PFSK-1 (cell line): ENCODE measurements around the gene PUS1.

Experiments
- POLR2AphosphoS5 ChIP-seq: IDR thresholded peaks from 2 replicates; pipeline ENCODE4 v1.6.1; 2012; ENCODE audit warnings: low read depth, mild to moderate bottlenecking, control low read depth, low read length, moderate library complexity
- SIN3A ChIP-seq: IDR thresholded peaks from 2 replicates; pipeline ENCODE4 v1.6.1; 2012; ENCODE audit warnings: mild to moderate bottlenecking, low read length, moderate library complexity, borderline replicate concordance; ENCODE audit not compliant: insufficient read depth
- TF ChIP-seq, protein P1 (sequence below), 2 experiments: IDR thresholded peaks; 2 replicates each; pipeline versions ENCODE4 v1.6.1 to v1.8.0; 2011 to 2012; ENCODE audit warnings: low read depth in 2 of 2, low read length in 2 of 2, control low read depth in 1 of 2, inconsistent platforms in 1 of 2, mild to moderate bottlenecking in 1 of 2, moderate library complexity in 1 of 2; ENCODE audit not compliant: insufficient read depth in 1 of 2

DNA sequence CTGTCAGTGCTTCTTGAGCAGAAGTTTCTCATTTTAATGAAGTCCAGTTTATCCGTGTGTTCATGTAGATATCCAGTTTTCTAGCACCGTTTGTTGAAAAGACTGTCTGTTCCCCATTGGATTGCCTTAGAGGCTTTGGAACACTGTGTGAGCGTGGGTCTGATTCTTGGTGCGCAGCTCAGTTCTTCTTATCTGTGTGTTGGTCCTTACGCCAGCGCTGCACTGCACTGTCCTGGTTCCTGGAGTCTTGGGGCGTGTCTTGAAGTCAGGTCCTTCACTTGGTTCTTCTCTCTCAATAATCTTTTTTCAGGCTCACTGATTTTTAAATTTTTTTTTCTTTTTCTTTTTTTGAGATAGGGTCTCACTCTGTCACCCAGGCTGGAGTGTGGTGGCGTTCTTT, 46.2 kb downstream of the PUS1 start:
- TF ChIP-seq, protein P1, sequence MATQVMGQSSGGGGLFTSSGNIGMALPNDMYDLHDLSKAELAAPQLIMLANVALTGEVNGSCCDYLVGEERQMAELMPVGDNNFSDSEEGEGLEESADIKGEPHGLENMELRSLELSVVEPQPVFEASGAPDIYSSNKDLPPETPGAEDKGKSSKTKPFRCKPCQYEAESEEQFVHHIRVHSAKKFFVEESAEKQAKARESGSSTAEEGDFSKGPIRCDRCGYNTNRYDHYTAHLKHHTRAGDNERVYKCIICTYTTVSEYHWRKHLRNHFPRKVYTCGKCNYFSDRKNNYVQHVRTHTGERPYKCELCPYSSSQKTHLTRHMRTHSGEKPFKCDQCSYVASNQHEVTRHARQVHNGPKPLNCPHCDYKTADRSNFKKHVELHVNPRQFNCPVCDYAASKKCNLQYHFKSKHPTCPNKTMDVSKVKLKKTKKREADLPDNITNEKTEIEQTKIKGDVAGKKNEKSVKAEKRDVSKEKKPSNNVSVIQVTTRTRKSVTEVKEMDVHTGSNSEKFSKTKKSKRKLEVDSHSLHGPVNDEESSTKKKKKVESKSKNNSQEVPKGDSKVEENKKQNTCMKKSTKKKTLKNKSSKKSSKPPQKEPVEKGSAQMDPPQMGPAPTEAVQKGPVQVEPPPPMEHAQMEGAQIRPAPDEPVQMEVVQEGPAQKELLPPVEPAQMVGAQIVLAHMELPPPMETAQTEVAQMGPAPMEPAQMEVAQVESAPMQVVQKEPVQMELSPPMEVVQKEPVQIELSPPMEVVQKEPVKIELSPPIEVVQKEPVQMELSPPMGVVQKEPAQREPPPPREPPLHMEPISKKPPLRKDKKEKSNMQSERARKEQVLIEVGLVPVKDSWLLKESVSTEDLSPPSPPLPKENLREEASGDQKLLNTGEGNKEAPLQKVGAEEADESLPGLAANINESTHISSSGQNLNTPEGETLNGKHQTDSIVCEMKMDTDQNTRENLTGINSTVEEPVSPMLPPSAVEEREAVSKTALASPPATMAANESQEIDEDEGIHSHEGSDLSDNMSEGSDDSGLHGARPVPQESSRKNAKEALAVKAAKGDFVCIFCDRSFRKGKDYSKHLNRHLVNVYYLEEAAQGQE (IDR thresholded peaks at IDR 0.05; ENCODE audit: insufficient read depth in 1 of 2, low read depth in 2 of 2, low read length in 2 of 2): no peak
- TF ChIP-seq POLR2AphosphoS5: no peak
- no peak for TF ChIP-seq SIN3A
